ENCODE measurements around the gene HILPDA.
"Not testable (repeated sequence)": the region's sequence is repeated elsewhere in the genome, so short reads cannot be mapped to it uniquely, and the experiment has no call there.

- TF ChIP-seq CTCF (conservative IDR thresholded peaks at IDR 0.05; ENCODE audit: low read length); EZH2phosphoT487 (IDR thresholded peaks at IDR 0.05; ENCODE audit: borderline replicate concordance, low read depth, low read length): not testable (repeated sequence)
Observed at GRCh38 chr7:128488134-128488533, 32.5 kb downstream of the HILPDA start.
